Posterior cingulate gyrus (tissue), 11 donors: ENCODE results near the gene TSR1.

Experiments used
- DNase-seq, 10 donors: peaks; one replicate each; pipeline versions ENCODE4 v3.0.0 to v3.0.0-alpha.2; 2020 to 2021; ENCODE audit warnings: mixed read lengths in 3 of 10
- intact Hi-C: fragments of 100-400 bp; cut with DNase I; formaldehyde crosslinking; loops from one replicate; pipeline ENCODE4 v1.15.1; 2023

The TSR1 gene

GRCh38 chr17:2369551-2370210, 33.4 kb upstream of the TSR1 start:
- intact Hi-C loops = no loop called here
- no peak for DNase-seq

- intact Hi-C loops = no loop called here
- no peak for DNase-seq
Measured at GRCh38 chr17:2369039-2369438, 32.8 kb upstream of the TSR1 start.

- no peak for DNase-seq
- intact Hi-C loops = no loop called here
Measured at GRCh38 chr17:2368359-2368758, 32.1 kb upstream of the TSR1 start.

- DNase-seq = peak in 5 of 10 donors; percentile 35 to 93 (median 61)
- intact Hi-C loops = no loop called here
Measured at GRCh38 chr17:2366747-2367494, 30.7 kb upstream of the TSR1 start.

- intact Hi-C loops = no loop called here
- DNase-seq = no peak
Measured at GRCh38 chr17:2365132-2365531, 28.9 kb upstream of the TSR1 start.

- intact Hi-C loops = no loop called here
- DNase-seq = no peak
Measured at GRCh38 chr17:2364763-2365116, 28.5 kb upstream of the TSR1 start.

- intact Hi-C loops = no loop called here
- peak in 1 of 10 donors; percentile 28 for DNase-seq
Measured at GRCh38 chr17:2363851-2364762, 27.9 kb upstream of the TSR1 start.

- DNase-seq = no peak
- intact Hi-C loops = no loop called here
Measured at GRCh38 chr17:2363318-2363717, 27.1 kb upstream of the TSR1 start.

GRCh38 chr17:2362881-2363280, 26.6 kb upstream of the TSR1 start:
- no peak for DNase-seq

GRCh38 chr17:2362416-2362815, 26.2 kb upstream of the TSR1 start:
- intact Hi-C loops = no loop called here

More at GRCh38 chr17:2362881-2363280, 26.6 kb upstream of the TSR1 start:
- intact Hi-C loops = no loop called here

GRCh38 chr17:2362016-2362415, 25.8 kb upstream of the TSR1 start:
- DNase-seq = no peak
- intact Hi-C loops = no loop called here

More at GRCh38 chr17:2362416-2362815, 26.2 kb upstream of the TSR1 start:
- no peak for DNase-seq

GRCh38 chr17:2361010-2361760, 24.9 kb upstream of the TSR1 start:
- no peak for DNase-seq
- intact Hi-C loops = no loop called here

- peak in 3 of 10 donors; percentile 49 to 56 (median 53) for DNase-seq
- intact Hi-C loops = no loop called here
Measured at GRCh38 chr17:2357931-2358434, 21.7 kb upstream of the TSR1 start.

- intact Hi-C loops = no loop called here
- DNase-seq = peak in 2 of 10 donors; percentile 0 to 20
Measured at GRCh38 chr17:2357237-2357636, 21.0 kb upstream of the TSR1 start.

- intact Hi-C loops = no loop called here
- no peak for DNase-seq
Measured at GRCh38 chr17:2354311-2354710, 18.1 kb upstream of the TSR1 start.

- peak in 3 of 10 donors; percentile 34 to 72 (median 50) for DNase-seq
- intact Hi-C loops = no loop called here
Measured at GRCh38 chr17:2351269-2351668, 15.0 kb upstream of the TSR1 start.

- intact Hi-C loops = no loop called here
- DNase-seq = peak in 4 of 10 donors; percentile 18 to 85 (median 58)
Measured at GRCh38 chr17:2347805-2348685, 11.8 kb upstream of the TSR1 start.

- DNase-seq = peak in 1 of 10 donors; percentile 45
Measured at GRCh38 chr17:2346475-2346874, 10.2 kb upstream of the TSR1 start.

GRCh38 chr17:2344528-2344927, 8.3 kb upstream of the TSR1 start:
- intact Hi-C loops = no loop called here
- DNase-seq = peak in 1 of 10 donors; percentile 29

More at GRCh38 chr17:2346475-2346874, 10.2 kb upstream of the TSR1 start:
- intact Hi-C loops = no loop called here
